ENCODE measurements around the gene DNMT1.
"Not testable (repeated sequence)": the region's sequence is repeated elsewhere in the genome, so short reads cannot be mapped to it uniquely, and the experiment has no call there.

DNMT1 gene

GRCh38 chr19:10206226-10206885, 11.6 kb upstream of the DNMT1 start:
- Histone ChIP-seq H3K27ac (no peak overlapping the region), H3K9me3 (no peaks in the 10 kb centered on the region), H3K27me3 (peaks cover 6% of the 10 kb centered on the region), H3K4me3 (ENCODE audit: low read depth in 1 of 2, low read length in 1 of 2) (no peak overlapping the region), H3K4me1 (ENCODE audit: control insufficient read depth in 1 of 2, insufficient read depth in 1 of 2, low read depth in 1 of 2, low read length in 1 of 2) (no peaks in the 10 kb centered on the region), H3K36me3 (no peaks in the 10 kb centered on the region)
- no peak for TF ChIP-seq CTCF (IDR thresholded peaks at IDR 0.05)

- no peak for TF ChIP-seq CTCF (IDR thresholded peaks at IDR 0.05)
- no peaks in the 10 kb centered on the region for H3K36me3 ChIP-seq
- H3K27me3 ChIP-seq = no peaks in the 10 kb centered on the region
- no peaks in the 10 kb centered on the region for H3K4me1 ChIP-seq (ENCODE audit: control insufficient read depth in 1 of 2, insufficient read depth in 1 of 2, low read depth in 1 of 2, low read length in 1 of 2)
- no peak overlapping the region for H3K4me3 ChIP-seq (ENCODE audit: low read depth in 1 of 2, low read length in 1 of 2)
- no peaks in the 10 kb centered on the region for H3K9me3 ChIP-seq
- H3K27ac ChIP-seq = no peak overlapping the region
Measured at GRCh38 chr19:10205636-10206035, 10.9 kb upstream of the DNMT1 start.

GRCh38 chr19:10203686-10204085, 8.9 kb upstream of the DNMT1 start:
- no peaks in the 10 kb centered on the region for H3K27me3 ChIP-seq
- H3K4me1 ChIP-seq (ENCODE audit: control insufficient read depth in 1 of 2, insufficient read depth in 1 of 2, low read depth in 1 of 2, low read length in 1 of 2) = no peaks in the 10 kb centered on the region
- H3K36me3 ChIP-seq = no peaks in the 10 kb centered on the region
- no peak for TF ChIP-seq CTCF (IDR thresholded peaks at IDR 0.05)
- no peak overlapping the region for H3K27ac ChIP-seq
- H3K4me3 ChIP-seq (ENCODE audit: low read depth in 1 of 2, low read length in 1 of 2) = no peak overlapping the region
- H3K9me3 ChIP-seq = no peaks in the 10 kb centered on the region

- Histone ChIP-seq H3K36me3 (no peaks in the 10 kb centered on the region), H3K27me3 (no peaks in the 10 kb centered on the region), H3K4me1 (ENCODE audit: control insufficient read depth in 1 of 2, insufficient read depth in 1 of 2, low read depth in 1 of 2, low read length in 1 of 2) (no peaks in the 10 kb centered on the region), H3K27ac (no peak overlapping the region), H3K4me3 (ENCODE audit: low read depth in 1 of 2, low read length in 1 of 2) (no peak overlapping the region), H3K9me3 (no peaks in the 10 kb centered on the region)
- no peak for TF ChIP-seq CTCF (IDR thresholded peaks at IDR 0.05)
Measured at GRCh38 chr19:10201176-10201575, 6.4 kb upstream of the DNMT1 start.

GRCh38 chr19:10200101-10200500, 5.3 kb upstream of the DNMT1 start:
- H3K36me3 ChIP-seq; H3K9me3 ChIP-seq; H3K27ac ChIP-seq; H3K27me3 ChIP-seq; H3K4me1 ChIP-seq (ENCODE audit: control insufficient read depth in 1 of 2, insufficient read depth in 1 of 2, low read depth in 1 of 2, low read length in 1 of 2); H3K4me3 ChIP-seq (ENCODE audit: low read depth in 1 of 2, low read length in 1 of 2): not testable (repeated sequence)

- H3K9me3 ChIP-seq; H3K27me3 ChIP-seq; H3K36me3 ChIP-seq; H3K4me3 ChIP-seq (ENCODE audit: low read depth in 1 of 2, low read length in 1 of 2); H3K4me1 ChIP-seq (ENCODE audit: control insufficient read depth in 1 of 2, insufficient read depth in 1 of 2, low read depth in 1 of 2, low read length in 1 of 2); H3K27ac ChIP-seq: not testable (repeated sequence)
Measured at GRCh38 chr19:10198889-10199644, 4.3 kb upstream of the DNMT1 start.

Measured in neutrophil (primary cell).